Measurements from ENCODE around the gene ATP9A. TPM values are rescaled to one million over a fixed set of nuclear protein-coding genes. Genes with fewer than 3 reads are reported as not detected.
"Not testable (repeated sequence)": the region's sequence is repeated elsewhere in the genome, so short reads cannot be mapped to it uniquely, and the experiment has no call there.

The ATP9A gene
- total and polyA plus RNA-seq, 4 donors, result 10.6 to 59.8 (median 33.2) TPM

GRCh38 chr20:51656089-51656488 lies 112.1 kb downstream of the ATP9A start:
- H3K27ac ChIP-seq (ENCODE audit: low read depth in 1 of 2, low read length in 2 of 2); H3K36me3 ChIP-seq (ENCODE audit: control insufficient read depth in 1 of 2, insufficient read depth in 2 of 2, low read length in 1 of 2); DNase-seq; H3K4me3 ChIP-seq (ENCODE audit: low read length in 2 of 2); H3K9me3 ChIP-seq (ENCODE audit: control insufficient read depth, low read length); intact Hi-C loops (cut with DNase I); H3K4me1 ChIP-seq (ENCODE audit: control insufficient read depth in 1 of 2, insufficient read depth in 2 of 2, low read length in 2 of 2); H3K27me3 ChIP-seq (ENCODE audit: control insufficient read depth in 1 of 2, insufficient read depth in 2 of 2, low read length in 1 of 2); ATAC-seq (ENCODE audit: low FRiP score): not testable (repeated sequence)
- WGBS, 2 donors, result 83 to 84% methylated on average over 5 of the region's 5 CpGs

GRCh38 chr20:51654495-51654894 lies 113.7 kb downstream of the ATP9A start:
- Histone ChIP-seq H3K36me3 (ENCODE audit: control insufficient read depth in 1 of 2, insufficient read depth in 2 of 2, low read length in 1 of 2) (peaks cover 2 to 9% of the 10 kb centered on the region in 2 donors), H3K27ac (ENCODE audit: low read depth in 1 of 2, low read length in 2 of 2) (no peak overlapping the region), H3K27me3 (ENCODE audit: control insufficient read depth in 1 of 2, insufficient read depth in 2 of 2, low read length in 1 of 2) (no peaks in the 10 kb centered on the region), H3K4me1 (ENCODE audit: control insufficient read depth in 1 of 2, insufficient read depth in 2 of 2, low read length in 2 of 2) (no peaks in the 10 kb centered on the region), H3K9me3 (ENCODE audit: control insufficient read depth, low read length) (no peaks in the 10 kb centered on the region), H3K4me3 (ENCODE audit: low read length in 2 of 2) (no peak overlapping the region)
- intact Hi-C loops (cut with DNase I), result no loop called here
- 83 to 95% methylated on average over 5 of the region's 5 CpGs for WGBS, 2 donors
- DNase-seq (no peak), ATAC-seq (ENCODE audit: low FRiP score) (no peak)

GRCh38 chr20:51654060-51654459 lies 114.1 kb downstream of the ATP9A start:
- no peak for ATAC-seq (ENCODE audit: low FRiP score)
- Histone ChIP-seq H3K4me1 (ENCODE audit: control insufficient read depth in 1 of 2, insufficient read depth in 2 of 2, low read length in 2 of 2) (no peaks in the 10 kb centered on the region), H3K4me3 (ENCODE audit: low read length in 2 of 2) (no peak overlapping the region), H3K9me3 (ENCODE audit: control insufficient read depth, low read length) (no peaks in the 10 kb centered on the region), H3K27me3 (ENCODE audit: control insufficient read depth in 1 of 2, insufficient read depth in 2 of 2, low read length in 1 of 2) (no peaks in the 10 kb centered on the region), H3K36me3 (ENCODE audit: control insufficient read depth in 1 of 2, insufficient read depth in 2 of 2, low read length in 1 of 2) (peaks cover 2 to 9% of the 10 kb centered on the region in 2 donors), H3K27ac (ENCODE audit: low read depth in 1 of 2, low read length in 2 of 2) (no peak overlapping the region)
- 93 to 95% methylated on average over 4 of the region's 4 CpGs for WGBS, 2 donors
- intact Hi-C loops (cut with DNase I), result no loop called here
- no peak for DNase-seq

GRCh38 chr20:51653226-51653625 lies 115.0 kb downstream of the ATP9A start:
- DNase-seq, result no peak
- Histone ChIP-seq H3K36me3 (ENCODE audit: control insufficient read depth in 1 of 2, insufficient read depth in 2 of 2, low read length in 1 of 2) (peaks cover 2 to 9% of the 10 kb centered on the region in 2 donors), H3K4me3 (ENCODE audit: low read length in 2 of 2) (no peak overlapping the region), H3K9me3 (ENCODE audit: control insufficient read depth, low read length) (no peaks in the 10 kb centered on the region), H3K27ac (ENCODE audit: low read depth in 1 of 2, low read length in 2 of 2) (no peak overlapping the region), H3K4me1 (ENCODE audit: control insufficient read depth in 1 of 2, insufficient read depth in 2 of 2, low read length in 2 of 2) (no peaks in the 10 kb centered on the region), H3K27me3 (ENCODE audit: control insufficient read depth in 1 of 2, insufficient read depth in 2 of 2, low read length in 1 of 2) (no peaks in the 10 kb centered on the region)
- 76 to 83% methylated on average over 6 of the region's 6 CpGs for WGBS, 2 donors
- intact Hi-C loops (cut with DNase I), result no loop called here
- no peak for ATAC-seq (ENCODE audit: low FRiP score)

DNA sequence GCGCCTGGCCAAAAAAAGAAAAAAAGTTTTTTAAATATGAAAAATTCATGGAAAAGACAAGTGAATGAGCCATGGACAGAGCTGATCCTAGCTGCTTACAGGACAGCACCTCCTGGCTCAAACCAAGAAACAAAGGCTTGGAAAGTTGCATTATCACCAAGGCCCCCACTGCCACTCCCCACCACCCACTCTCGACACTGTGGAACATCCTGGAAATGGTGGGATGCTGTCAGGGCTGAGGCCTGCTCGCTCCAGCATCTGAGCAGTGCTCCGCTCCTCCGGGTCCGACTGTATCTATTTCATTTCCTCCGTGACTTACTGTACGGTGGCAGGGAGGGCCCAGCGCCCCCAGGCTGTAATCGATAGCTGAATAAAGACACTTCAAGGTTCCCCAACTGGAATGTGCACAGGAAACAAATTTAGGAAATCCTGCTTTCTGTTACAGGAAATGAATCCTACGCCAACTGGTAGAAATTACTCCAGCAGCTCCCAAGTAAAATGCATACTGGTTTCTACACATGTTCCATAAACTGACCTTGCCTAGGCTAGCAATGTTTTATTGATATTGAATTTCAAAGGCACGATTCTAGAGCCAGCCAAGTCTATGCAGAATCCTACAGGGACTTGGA lies 116.2 kb downstream of the ATP9A start:
- WGBS, 2 donors, result 82 to 91% methylated on average over 12 of the region's 12 CpGs

DNA sequence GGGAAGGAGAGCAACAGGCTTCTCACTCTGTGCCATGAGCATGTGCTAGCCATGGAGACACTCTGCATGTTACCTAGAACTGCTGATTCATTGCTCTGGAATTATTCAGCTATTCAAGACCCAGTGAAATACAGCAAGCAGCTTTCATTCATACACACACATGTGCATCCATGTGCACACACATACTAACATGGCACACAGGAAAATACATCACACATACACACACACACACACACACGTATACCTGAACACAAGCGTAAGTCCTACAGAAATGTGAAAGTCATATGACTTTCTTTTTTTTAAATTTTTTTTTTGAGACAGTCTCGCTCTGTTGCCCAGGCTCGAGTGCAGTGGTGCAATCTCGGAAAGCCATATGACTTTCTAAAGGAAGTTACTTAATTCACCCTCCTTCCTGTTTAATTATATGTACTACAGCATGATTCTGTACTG lies 117.5 kb downstream of the ATP9A start:
- no peak for ATAC-seq (ENCODE audit: low FRiP score)
- 74 to 87% methylated on average over 5 of the region's 5 CpGs for WGBS, 2 donors
- intact Hi-C loops (cut with DNase I), result no loop called here
- H3K9me3 ChIP-seq (ENCODE audit: control insufficient read depth, low read length), result no peaks in the 10 kb centered on the region
- H3K36me3 ChIP-seq (ENCODE audit: control insufficient read depth in 1 of 2, insufficient read depth in 2 of 2, low read length in 1 of 2), result peaks cover 0 to 9% of the 10 kb centered on the region in 2 donors
- H3K4me1 ChIP-seq (ENCODE audit: control insufficient read depth in 1 of 2, insufficient read depth in 2 of 2, low read length in 2 of 2), result no peaks in the 10 kb centered on the region
- H3K27ac ChIP-seq (ENCODE audit: low read depth in 1 of 2, low read length in 2 of 2), result no peak overlapping the region
- no peak overlapping the region for H3K4me3 ChIP-seq (ENCODE audit: low read length in 2 of 2)
- no peak for DNase-seq
- H3K27me3 ChIP-seq (ENCODE audit: control insufficient read depth in 1 of 2, insufficient read depth in 2 of 2, low read length in 1 of 2), result no peaks in the 10 kb centered on the region

More for the DNA sequence above, 116.2 kb downstream of the ATP9A start:
- no peak overlapping the region for H3K27ac ChIP-seq (ENCODE audit: low read depth in 1 of 2, low read length in 2 of 2)
- H3K9me3 ChIP-seq (ENCODE audit: control insufficient read depth, low read length), result no peaks in the 10 kb centered on the region
- ATAC-seq (ENCODE audit: low FRiP score), result no peak
- no peak overlapping the region for H3K4me3 ChIP-seq (ENCODE audit: low read length in 2 of 2)
- no peak for DNase-seq
- intact Hi-C loops (cut with DNase I), result no loop called here
- no peaks in the 10 kb centered on the region for H3K4me1 ChIP-seq (ENCODE audit: control insufficient read depth in 1 of 2, insufficient read depth in 2 of 2, low read length in 2 of 2)
- H3K27me3 ChIP-seq (ENCODE audit: control insufficient read depth in 1 of 2, insufficient read depth in 2 of 2, low read length in 1 of 2), result no peaks in the 10 kb centered on the region
- peaks cover 2 to 9% of the 10 kb centered on the region in 2 donors for H3K36me3 ChIP-seq (ENCODE audit: control insufficient read depth in 1 of 2, insufficient read depth in 2 of 2, low read length in 1 of 2)

GRCh38 chr20:51648571-51648947 lies 119.6 kb downstream of the ATP9A start:
- no peak for DNase-seq
- Histone ChIP-seq H3K4me1 (ENCODE audit: control insufficient read depth in 1 of 2, insufficient read depth in 2 of 2, low read length in 2 of 2) (no peaks in the 10 kb centered on the region), H3K4me3 (ENCODE audit: low read length in 2 of 2) (no peak overlapping the region), H3K27ac (ENCODE audit: low read depth in 1 of 2, low read length in 2 of 2) (no peak overlapping the region), H3K27me3 (ENCODE audit: control insufficient read depth in 1 of 2, insufficient read depth in 2 of 2, low read length in 1 of 2) (no peaks in the 10 kb centered on the region), H3K9me3 (ENCODE audit: control insufficient read depth, low read length) (no peaks in the 10 kb centered on the region), H3K36me3 (ENCODE audit: control insufficient read depth in 1 of 2, insufficient read depth in 2 of 2, low read length in 1 of 2) (peaks cover 0 to 4% of the 10 kb centered on the region in 2 donors)
- ATAC-seq (ENCODE audit: low FRiP score), result no peak
- intact Hi-C loops (cut with DNase I), result no loop called here
- 97 to 98% methylated on average over 2 of the region's 2 CpGs for WGBS, 2 donors

GRCh38 chr20:51647674-51648570 lies 120.3 kb downstream of the ATP9A start:
- H3K36me3 ChIP-seq (ENCODE audit: control insufficient read depth in 1 of 2, insufficient read depth in 2 of 2, low read length in 1 of 2), result peaks cover 0 to 4% of the 10 kb centered on the region in 2 donors
- no peaks in the 10 kb centered on the region for H3K4me1 ChIP-seq (ENCODE audit: control insufficient read depth in 1 of 2, insufficient read depth in 2 of 2, low read length in 2 of 2)
- ATAC-seq (ENCODE audit: low FRiP score) (no peak), DNase-seq (no peak)
- H3K4me3 ChIP-seq (ENCODE audit: low read length in 2 of 2), result no peak overlapping the region
- intact Hi-C loops (cut with DNase I), result no loop called here
- no peak overlapping the region for H3K27ac ChIP-seq (ENCODE audit: low read depth in 1 of 2, low read length in 2 of 2)
- WGBS, 2 donors, result 69 to 72% methylated on average over 17 of the region's 17 CpGs
- no peaks in the 10 kb centered on the region for H3K27me3 ChIP-seq (ENCODE audit: control insufficient read depth in 1 of 2, insufficient read depth in 2 of 2, low read length in 1 of 2)
- no peaks in the 10 kb centered on the region for H3K9me3 ChIP-seq (ENCODE audit: control insufficient read depth, low read length)

GRCh38 chr20:51643810-51644209 lies 124.4 kb downstream of the ATP9A start:
- WGBS, 2 donors, result 95% methylated on average over 8 of the region's 8 CpGs
- H3K36me3 ChIP-seq (ENCODE audit: control insufficient read depth in 1 of 2, insufficient read depth in 2 of 2, low read length in 1 of 2), result not testable (repeated sequence)

More at GRCh38 chr20:51643810-51644209, 124.4 kb downstream of the ATP9A start:
- H3K27ac ChIP-seq (ENCODE audit: low read depth in 1 of 2, low read length in 2 of 2); H3K4me1 ChIP-seq (ENCODE audit: control insufficient read depth in 1 of 2, insufficient read depth in 2 of 2, low read length in 2 of 2); ATAC-seq (ENCODE audit: low FRiP score); H3K4me3 ChIP-seq (ENCODE audit: low read length in 2 of 2); DNase-seq; H3K27me3 ChIP-seq (ENCODE audit: control insufficient read depth in 1 of 2, insufficient read depth in 2 of 2, low read length in 1 of 2); H3K9me3 ChIP-seq (ENCODE audit: control insufficient read depth, low read length); intact Hi-C loops (cut with DNase I): not testable (repeated sequence)

Data from aorta (tissue), 5 donors.